GM18909 (cell line): ENCODE data around the gene ZNF618.
"Not testable (repeated sequence)": the region's sequence is repeated elsewhere in the genome, so short reads cannot be mapped to it uniquely, and the experiment has no call there.

ENCODE experiments used
- ATAC-seq: cut with Tn5 transposase; IDR thresholded peaks from one replicate; pipeline ENCODE4 v1.9.1; 2021; ENCODE audit warnings: mild to moderate bottlenecking; ENCODE audit not compliant: unreplicated experiment, poor library complexity

Gene ZNF618

GRCh38 chr9:113997064-113997463, 121.0 kb downstream of the ZNF618 start:
- ATAC-seq: not testable (repeated sequence)

GRCh38 chr9:113997610-113998009, 121.5 kb downstream of the ZNF618 start:
- no peak for ATAC-seq

GRCh38 chr9:113998114-113998513, 122.0 kb downstream of the ZNF618 start:
- ATAC-seq: no peak

- ATAC-seq: no peak
Measured at GRCh38 chr9:113998525-113999255, 122.6 kb downstream of the ZNF618 start.

- ATAC-seq: no peak
Measured at GRCh38 chr9:113999256-114000062, 123.3 kb downstream of the ZNF618 start.

GRCh38 chr9:114000063-114000454, 124.0 kb downstream of the ZNF618 start:
- no peak for ATAC-seq

- no peak for ATAC-seq
Measured at GRCh38 chr9:114000671-114001409, 124.7 kb downstream of the ZNF618 start.

- no peak for ATAC-seq
Measured at GRCh38 chr9:114001410-114001685, 125.2 kb downstream of the ZNF618 start.

- ATAC-seq: no peak
Measured at GRCh38 chr9:114001794-114002261, 125.7 kb downstream of the ZNF618 start.

- no peak for ATAC-seq
Measured at GRCh38 chr9:114002271-114002985, 126.3 kb downstream of the ZNF618 start.

GRCh38 chr9:114002986-114003350, 126.9 kb downstream of the ZNF618 start:
- no peak for ATAC-seq

- no peak for ATAC-seq
Measured at GRCh38 chr9:114003351-114003750, 127.2 kb downstream of the ZNF618 start.

- no peak for ATAC-seq
Measured at GRCh38 chr9:114003758-114004157, 127.6 kb downstream of the ZNF618 start.

- no peak for ATAC-seq
Measured at GRCh38 chr9:114004221-114004716, 128.2 kb downstream of the ZNF618 start.

- no peak for ATAC-seq
Measured at GRCh38 chr9:114005371-114006154, 129.5 kb downstream of the ZNF618 start.

GRCh38 chr9:114006155-114006550, 130.0 kb downstream of the ZNF618 start:
- no peak for ATAC-seq

- no peak for ATAC-seq
Measured at GRCh38 chr9:114006931-114007691, 131.0 kb downstream of the ZNF618 start.

GRCh38 chr9:114007991-114008666, 132.0 kb downstream of the ZNF618 start:
- ATAC-seq: no peak
